ENCODE results near the gene AHNAK2. TPM values are rescaled to one million over a fixed set of nuclear protein-coding genes. Genes with fewer than 3 reads are reported as not detected.

Gene AHNAK2
- total and polyA plus RNA-seq, 9 donors, result 0.94 to 24.6 (median 3.9) TPM

DNA sequence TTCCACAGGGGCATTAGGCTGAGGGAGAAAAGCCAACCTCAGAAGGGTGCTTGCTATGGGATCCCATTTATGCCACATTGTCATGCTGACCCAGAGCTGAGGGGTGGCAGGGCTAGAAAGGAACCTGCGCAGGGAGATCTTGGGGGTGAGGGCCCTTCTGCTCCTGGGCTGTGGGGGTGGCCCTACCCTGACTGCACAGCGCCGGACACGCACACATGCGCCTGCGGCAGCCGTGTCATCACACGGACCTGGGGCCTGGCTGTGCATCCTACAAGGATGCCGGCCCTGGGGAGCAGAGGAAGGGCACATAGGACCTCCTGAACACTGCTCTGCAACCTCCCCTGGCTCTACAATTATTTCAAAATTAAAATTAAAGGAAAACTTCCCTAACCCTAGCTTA lies 35.9 kb upstream of the AHNAK2 start:
- Histone ChIP-seq H3K4me1 (ENCODE audit: insufficient read depth) (peaks cover under 1% of the 10 kb centered on the region), H3K27ac (no peak overlapping the region), H3K27me3 (no peaks in the 10 kb centered on the region), H3K4me3 (no peak overlapping the region), H3K36me3 (no peaks in the 10 kb centered on the region), H3K9me3 (no peaks in the 10 kb centered on the region)
- TF ChIP-seq POLR2A (IDR thresholded peaks at IDR 0.05) (no peak), EP300 (IDR thresholded peaks at IDR 0.05) (no peak)
- TF ChIP-seq, protein P1, sequence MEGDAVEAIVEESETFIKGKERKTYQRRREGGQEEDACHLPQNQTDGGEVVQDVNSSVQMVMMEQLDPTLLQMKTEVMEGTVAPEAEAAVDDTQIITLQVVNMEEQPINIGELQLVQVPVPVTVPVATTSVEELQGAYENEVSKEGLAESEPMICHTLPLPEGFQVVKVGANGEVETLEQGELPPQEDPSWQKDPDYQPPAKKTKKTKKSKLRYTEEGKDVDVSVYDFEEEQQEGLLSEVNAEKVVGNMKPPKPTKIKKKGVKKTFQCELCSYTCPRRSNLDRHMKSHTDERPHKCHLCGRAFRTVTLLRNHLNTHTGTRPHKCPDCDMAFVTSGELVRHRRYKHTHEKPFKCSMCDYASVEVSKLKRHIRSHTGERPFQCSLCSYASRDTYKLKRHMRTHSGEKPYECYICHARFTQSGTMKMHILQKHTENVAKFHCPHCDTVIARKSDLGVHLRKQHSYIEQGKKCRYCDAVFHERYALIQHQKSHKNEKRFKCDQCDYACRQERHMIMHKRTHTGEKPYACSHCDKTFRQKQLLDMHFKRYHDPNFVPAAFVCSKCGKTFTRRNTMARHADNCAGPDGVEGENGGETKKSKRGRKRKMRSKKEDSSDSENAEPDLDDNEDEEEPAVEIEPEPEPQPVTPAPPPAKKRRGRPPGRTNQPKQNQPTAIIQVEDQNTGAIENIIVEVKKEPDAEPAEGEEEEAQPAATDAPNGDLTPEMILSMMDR (IDR thresholded peaks at IDR 0.05), result no peak
- WGBS, 3 donors, result 81 to 84% (median 82%) methylated on average over 9 of the region's 9 CpGs
- intact Hi-C loops (cut with DNase I), result no loop called here
- DNase-seq, result no peak

DNA sequence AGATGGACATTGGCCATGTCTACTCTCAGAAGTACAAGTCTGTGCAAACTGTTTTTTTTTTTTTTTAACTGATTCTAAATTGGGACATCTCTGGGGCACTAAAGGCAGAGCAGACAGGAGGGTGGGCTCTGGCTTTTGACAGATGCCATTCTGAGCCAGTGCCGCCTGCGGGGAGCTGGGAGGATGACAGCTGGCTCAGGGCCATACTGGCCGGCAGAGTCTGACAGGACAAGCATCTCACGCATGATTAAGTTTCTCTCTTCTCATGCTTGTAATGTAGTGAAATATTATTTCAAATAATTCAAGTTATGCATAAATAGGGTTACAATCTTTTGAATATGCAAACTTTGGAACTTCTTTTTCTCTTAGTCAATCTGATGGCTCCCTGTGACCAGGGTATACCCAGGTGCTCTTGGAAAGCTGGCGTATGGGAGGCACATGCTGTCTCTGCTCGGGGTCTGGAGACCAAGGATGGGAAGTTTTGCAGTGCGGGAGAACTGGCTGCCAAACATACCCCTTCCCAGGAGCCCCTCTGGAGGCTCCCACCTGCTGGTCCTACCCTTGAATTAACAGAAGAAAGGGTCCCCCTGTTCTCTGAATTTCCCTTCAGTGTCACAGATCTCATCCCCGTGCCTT lies 35.1 kb upstream of the AHNAK2 start:
- TF ChIP-seq EP300 (IDR thresholded peaks at IDR 0.05), result no peak
- 54 to 56% (median 55%) methylated on average over 8 of the region's 8 CpGs for WGBS, 3 donors
- DNase-seq, result no peak
- no peak overlapping the region for H3K4me3 ChIP-seq
- no peaks in the 10 kb centered on the region for H3K9me3 ChIP-seq
- H3K4me1 ChIP-seq (ENCODE audit: insufficient read depth), result no peaks in the 10 kb centered on the region
- intact Hi-C loops (cut with DNase I), result no loop called here
- H3K27me3 ChIP-seq, result no peaks in the 10 kb centered on the region
- H3K27ac ChIP-seq, result no peak overlapping the region
- H3K36me3 ChIP-seq, result no peaks in the 10 kb centered on the region

DNA sequence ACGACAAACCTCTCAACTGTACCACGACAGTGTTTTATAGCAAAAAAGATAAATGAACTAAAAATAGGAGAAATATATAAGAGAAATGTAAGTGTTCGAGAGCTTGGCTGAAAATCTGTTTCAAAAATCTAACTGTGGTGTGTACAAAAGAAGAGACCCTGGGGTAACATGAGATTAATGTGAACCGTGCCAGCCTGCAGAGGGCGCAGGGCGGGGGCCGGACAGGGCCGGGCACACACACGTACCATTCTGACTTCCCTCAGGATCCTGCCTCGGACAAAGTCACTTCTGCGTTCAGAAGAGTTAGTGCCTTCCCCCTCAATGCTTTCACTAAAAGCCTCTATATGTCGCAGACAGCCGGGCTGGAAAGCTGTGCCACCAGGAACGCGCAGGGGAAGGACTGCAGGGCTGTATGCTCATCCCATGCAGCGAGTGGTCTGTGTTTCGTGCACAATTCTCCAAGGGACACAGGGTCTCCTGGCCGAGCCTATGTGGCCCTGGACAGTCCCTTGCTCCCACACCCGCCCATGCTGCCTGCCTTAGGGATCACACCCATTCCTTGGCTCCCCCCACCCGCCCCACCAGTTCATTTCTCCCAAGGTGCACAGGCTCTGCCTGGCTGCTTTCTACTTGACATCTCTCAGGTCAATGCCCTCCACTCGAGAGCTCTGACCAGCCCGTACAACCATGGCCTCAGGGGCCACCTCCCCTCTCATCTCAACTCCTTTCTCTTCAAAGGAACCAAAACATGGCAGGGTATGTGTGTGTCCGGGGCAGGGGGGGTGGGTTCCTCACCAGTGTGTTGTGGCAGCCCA lies 34.2 kb upstream of the AHNAK2 start:
- TF ChIP-seq EP300 (IDR thresholded peaks at IDR 0.05), result no peak
- TF ChIP-seq, protein P1 (IDR thresholded peaks at IDR 0.05), result no peak
- TF ChIP-seq POLR2A (IDR thresholded peaks at IDR 0.05), result no peak
- 76 to 81% (median 77%) methylated on average over 23 of the region's 23 CpGs for WGBS, 3 donors
- Histone ChIP-seq H3K4me3 (no peak overlapping the region), H3K27ac (no peak overlapping the region), H3K36me3 (no peaks in the 10 kb centered on the region), H3K27me3 (no peaks in the 10 kb centered on the region), H3K9me3 (no peaks in the 10 kb centered on the region), H3K4me1 (ENCODE audit: insufficient read depth) (no peaks in the 10 kb centered on the region)
- intact Hi-C loops (cut with DNase I), result no loop called here
- no peak for DNase-seq

DNA sequence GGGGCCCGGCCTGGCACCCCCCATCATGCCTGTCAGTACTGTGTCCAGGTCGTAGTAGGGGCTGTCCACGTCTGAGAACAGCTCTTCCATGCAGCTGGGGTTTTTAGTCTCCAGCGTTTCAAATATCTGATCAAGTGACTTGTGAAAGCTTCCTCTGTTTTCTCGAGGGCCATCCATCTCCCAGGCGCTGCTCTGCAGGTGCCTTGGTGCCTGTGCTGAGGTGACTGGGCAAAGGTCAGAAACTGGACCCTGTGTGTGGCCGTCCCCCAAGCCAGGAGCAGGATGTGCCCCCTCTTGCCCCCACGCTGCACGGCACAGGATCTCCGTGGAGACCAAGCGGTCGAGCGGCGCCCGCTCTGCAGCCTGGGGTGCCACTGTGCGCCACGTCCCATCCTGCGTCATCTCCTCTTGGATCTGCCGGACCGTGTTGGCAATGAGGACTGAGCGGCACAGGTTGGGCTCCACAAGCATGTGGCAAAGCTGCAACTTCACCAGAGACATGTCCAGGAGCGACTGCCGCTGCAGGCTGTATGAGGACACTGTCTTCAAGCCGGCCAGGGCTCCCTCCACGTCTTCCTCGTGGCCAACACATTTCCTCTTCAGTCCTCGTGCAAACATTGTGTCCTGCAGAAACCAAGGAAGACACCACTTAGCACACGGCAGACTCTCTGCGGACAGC lies 33.3 kb upstream of the AHNAK2 start:
- no peak for DNase-seq
- Histone ChIP-seq H3K4me1 (ENCODE audit: insufficient read depth) (no peaks in the 10 kb centered on the region), H3K4me3 (no peak overlapping the region), H3K27ac (no peak overlapping the region), H3K27me3 (no peaks in the 10 kb centered on the region), H3K36me3 (no peaks in the 10 kb centered on the region), H3K9me3 (no peaks in the 10 kb centered on the region)
- 84 to 88% (median 85%) methylated on average over 29 of the region's 29 CpGs for WGBS, 3 donors
- TF ChIP-seq POLR2A (IDR thresholded peaks at IDR 0.05), result no peak
- TF ChIP-seq, protein P1 (IDR thresholded peaks at IDR 0.05), result no peak
- intact Hi-C loops (cut with DNase I), result no loop called here

All from ovary (tissue), 9 donors.